IPS-18a (cell line): ENCODE data around the gene LLGL2.
A peak's percentile ranks its signal among the peaks of the same experiment; 100 is the strongest.

Experiments used
- H3K27ac ChIP-seq: one replicate; pipeline ENCODE4 v1.5.1; 2013; ENCODE audit warnings: low read length
- H3K27me3 ChIP-seq: one replicate; pipeline ENCODE4 v1.6.1; 2013; ENCODE audit warnings: mild to moderate bottlenecking, low read length; ENCODE audit not compliant: control insufficient read depth, insufficient read depth
- H3K36me3 ChIP-seq: one replicate; pipeline ENCODE4 v1.6.1; 2013; ENCODE audit warnings: low read depth, low read length; ENCODE audit not compliant: control insufficient read depth
- H3K4me1 ChIP-seq: one replicate; pipeline ENCODE4 v1.6.1; 2013; ENCODE audit warnings: low read depth, low read length; ENCODE audit not compliant: control insufficient read depth
- H3K4me3 ChIP-seq: one replicate; pipeline ENCODE4 v1.5.1; 2013; ENCODE audit warnings: low read length
- H3K9ac ChIP-seq: one replicate; pipeline ENCODE4 v1.6.1; 2013; ENCODE audit warnings: mild to moderate bottlenecking, low read length, moderate library complexity
- H3K9me3 ChIP-seq: one replicate; pipeline ENCODE4 v1.6.1; 2013; ENCODE audit warnings: low read depth, low read length; ENCODE audit not compliant: control insufficient read depth

LLGL2 gene

DNA sequence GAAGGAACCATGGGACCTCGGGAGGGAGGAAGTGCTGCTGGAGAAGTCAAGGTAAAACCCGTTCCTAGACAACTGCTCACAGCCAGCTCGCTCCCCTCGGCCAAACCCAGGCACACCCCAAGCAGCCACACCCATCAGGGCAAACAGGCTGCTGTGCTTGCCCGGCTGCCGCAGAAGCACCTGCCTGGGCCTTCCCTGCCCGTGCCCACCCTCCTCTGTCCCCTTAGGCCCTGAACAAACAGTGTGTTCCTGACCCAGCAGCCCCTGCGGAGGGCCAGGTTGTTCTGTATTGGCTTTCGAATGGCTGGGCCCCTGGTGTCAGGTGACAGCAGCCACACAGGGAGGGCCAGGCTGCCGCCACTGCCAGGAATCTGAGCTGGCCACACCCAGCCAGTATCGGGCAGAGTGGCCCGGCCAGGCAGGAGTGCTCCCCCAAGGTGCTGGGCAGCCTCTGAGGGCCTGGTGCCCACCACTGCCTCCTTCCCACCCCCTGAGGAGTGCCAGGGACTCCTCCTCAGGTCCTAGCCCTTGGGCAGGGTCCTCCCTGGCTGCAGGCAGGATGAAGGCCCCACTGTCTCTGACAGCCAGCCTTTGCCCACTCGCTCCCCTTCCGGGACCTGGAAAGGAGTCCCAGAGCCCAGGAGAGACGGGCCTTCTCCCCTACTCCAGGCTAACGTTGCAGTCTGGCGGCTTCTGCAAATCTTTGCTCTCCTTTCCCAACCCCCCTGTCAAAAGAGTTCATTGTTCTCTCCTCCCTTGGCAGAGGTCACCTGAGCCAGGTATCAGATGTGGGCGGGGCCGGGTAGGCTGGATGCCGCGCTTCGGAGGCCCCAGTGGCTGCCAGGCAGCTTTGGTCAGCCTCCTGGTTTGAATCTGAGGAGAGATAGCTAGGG is 24.0 kb downstream of the LLGL2 start:
- H3K4me3 ChIP-seq: peak overlapping the region; percentile 45
- peak overlapping the region; percentile 26 for H3K9ac ChIP-seq
- H3K27ac ChIP-seq: no peak overlapping the region
- H3K36me3 ChIP-seq: no peaks in the 10 kb centered on the region
- no peaks in the 10 kb centered on the region for H3K4me1 ChIP-seq
- H3K9me3 ChIP-seq: no peaks in the 10 kb centered on the region
- no peaks in the 10 kb centered on the region for H3K27me3 ChIP-seq

DNA sequence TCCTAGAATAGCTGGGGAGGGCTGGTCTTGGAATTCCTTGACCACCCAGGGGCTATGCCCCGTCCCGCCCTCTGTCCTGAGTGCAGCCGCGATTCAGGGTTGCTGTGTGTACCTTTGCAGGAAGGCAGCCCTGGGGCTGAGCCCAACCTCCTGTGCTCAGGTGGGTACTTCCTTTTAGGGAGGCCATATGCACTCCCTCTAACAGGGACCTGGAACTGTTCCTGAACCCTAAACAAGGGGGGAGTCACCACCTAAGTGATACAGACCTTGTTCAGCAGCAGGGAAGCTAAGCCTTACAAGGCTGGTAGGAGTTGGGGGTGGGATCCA is 24.6 kb downstream of the LLGL2 start:
- peak overlapping the region; percentile 45 for H3K4me3 ChIP-seq
- H3K36me3 ChIP-seq: no peaks in the 10 kb centered on the region
- H3K27me3 ChIP-seq: no peaks in the 10 kb centered on the region
- peak overlapping the region; percentile 26 for H3K9ac ChIP-seq
- no peak overlapping the region for H3K27ac ChIP-seq
- no peaks in the 10 kb centered on the region for H3K9me3 ChIP-seq
- no peaks in the 10 kb centered on the region for H3K4me1 ChIP-seq

DNA sequence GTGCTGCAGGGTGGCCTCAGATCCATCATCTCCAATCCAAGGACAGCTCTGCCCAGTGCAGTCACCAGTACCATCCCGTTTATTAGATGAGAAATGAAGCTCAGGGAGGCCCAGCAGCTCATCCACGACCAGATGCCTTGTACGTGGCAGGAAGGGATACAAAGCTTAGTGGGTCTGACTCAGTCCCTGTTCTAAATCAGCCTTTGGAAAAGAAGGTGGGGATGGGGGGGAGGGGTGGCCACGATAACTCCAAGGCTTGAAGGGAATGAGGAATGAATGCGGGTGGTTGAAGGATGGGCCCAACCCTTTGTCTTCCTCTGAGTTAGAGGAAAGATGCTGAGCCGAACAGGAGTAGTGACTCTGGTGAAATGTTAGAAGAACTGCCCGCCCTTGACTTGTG is 25.8 kb downstream of the LLGL2 start:
- no peak overlapping the region for H3K27ac ChIP-seq
- no peaks in the 10 kb centered on the region for H3K4me1 ChIP-seq
- no peaks in the 10 kb centered on the region for H3K27me3 ChIP-seq
- no peaks in the 10 kb centered on the region for H3K9me3 ChIP-seq
- no peak overlapping the region for H3K9ac ChIP-seq
- no peaks in the 10 kb centered on the region for H3K36me3 ChIP-seq
- H3K4me3 ChIP-seq: no peak overlapping the region

DNA sequence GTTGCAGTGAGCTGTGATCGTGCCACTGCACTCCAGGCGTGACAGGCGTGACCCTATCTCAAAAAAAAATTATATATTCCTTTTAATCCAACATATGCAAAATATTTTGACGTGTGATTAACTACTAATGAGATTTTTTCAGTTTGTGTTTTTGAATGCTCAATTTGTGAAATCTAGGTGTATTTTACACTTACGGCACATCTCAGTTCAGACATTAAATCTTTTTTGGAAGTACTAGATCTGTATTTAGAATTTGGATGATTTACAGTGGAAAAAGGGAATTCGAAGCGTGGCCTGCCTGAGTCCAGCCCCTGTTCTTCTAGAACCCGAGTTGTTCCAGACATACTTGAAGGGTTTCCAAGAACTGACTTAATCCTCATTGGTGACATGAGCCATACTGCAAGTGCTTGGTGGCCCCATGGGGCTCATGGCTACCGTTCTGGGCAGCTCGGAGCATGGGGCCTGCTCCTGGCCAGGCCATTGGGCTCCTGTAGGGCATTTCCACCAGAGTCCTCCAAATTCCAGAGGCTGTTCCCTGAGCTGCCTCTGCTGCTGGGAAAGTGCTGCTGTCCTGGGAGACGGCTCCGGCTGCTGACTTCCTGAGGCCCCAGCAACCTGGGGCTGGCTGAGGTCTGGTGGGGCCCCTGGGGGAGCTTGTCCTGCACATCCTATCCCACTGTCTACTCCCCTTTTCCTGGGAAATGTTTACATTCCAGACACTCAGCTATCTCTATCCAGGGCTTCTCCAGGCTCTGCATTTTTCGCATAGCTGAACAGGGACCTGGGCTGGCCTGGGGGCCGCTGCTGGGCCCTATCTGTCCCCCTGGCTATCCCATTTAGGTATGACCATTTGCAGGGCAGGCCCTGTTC is 27.2 kb downstream of the LLGL2 start:
- H3K9ac ChIP-seq: no peak overlapping the region
- no peak overlapping the region for H3K27ac ChIP-seq
- no peaks in the 10 kb centered on the region for H3K36me3 ChIP-seq

DNA sequence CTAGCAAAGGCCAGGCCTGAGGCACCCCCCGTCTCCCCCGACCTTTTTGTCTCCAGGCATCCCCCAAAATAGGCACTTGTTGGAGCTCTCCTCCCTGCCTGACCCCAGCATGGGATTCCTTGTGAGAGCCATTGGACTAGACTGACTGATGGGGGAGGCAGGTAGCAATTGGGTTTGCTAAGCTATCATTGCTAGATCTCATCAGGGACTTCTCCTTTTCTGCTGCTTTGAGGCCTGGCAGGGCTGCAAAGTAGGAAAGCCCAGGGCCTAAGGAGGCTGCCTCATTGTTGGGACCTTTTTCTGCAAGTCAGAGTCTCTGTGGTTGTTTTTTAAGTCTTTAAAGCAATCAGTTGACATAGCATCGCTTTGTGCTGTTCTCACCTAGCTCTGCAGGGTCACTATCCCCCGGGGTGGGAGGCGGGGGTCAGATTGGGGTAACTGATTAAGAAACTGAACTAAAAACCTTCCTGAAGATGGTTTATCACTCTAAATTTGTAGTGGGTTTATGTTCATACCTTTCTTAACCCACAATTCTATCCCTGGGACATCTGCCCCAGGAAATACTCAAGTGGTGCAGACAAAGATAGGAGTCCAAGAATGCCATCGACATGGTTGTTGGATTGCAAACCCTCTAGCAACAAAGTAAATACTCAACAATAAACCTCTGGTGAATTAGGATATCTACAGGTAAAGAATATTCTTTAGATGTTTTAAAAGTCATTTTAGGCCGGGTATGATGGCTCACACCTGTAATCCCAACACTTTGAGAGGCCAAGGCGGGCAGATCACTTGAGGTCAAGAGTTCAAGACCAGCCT is 28.0 kb downstream of the LLGL2 start:
- Histone ChIP-seq H3K9ac (no peak overlapping the region), H3K27me3 (no peaks in the 10 kb centered on the region), H3K9me3 (no peaks in the 10 kb centered on the region), H3K27ac (no peak overlapping the region), H3K4me1 (peaks cover 8% of the 10 kb centered on the region), H3K36me3 (no peaks in the 10 kb centered on the region), H3K4me3 (no peak overlapping the region)

More for the DNA sequence above, 27.2 kb downstream of the LLGL2 start:
- Histone ChIP-seq H3K4me1 (peaks cover 7% of the 10 kb centered on the region), H3K27me3 (no peaks in the 10 kb centered on the region), H3K4me3 (no peak overlapping the region), H3K9me3 (no peaks in the 10 kb centered on the region)

DNA sequence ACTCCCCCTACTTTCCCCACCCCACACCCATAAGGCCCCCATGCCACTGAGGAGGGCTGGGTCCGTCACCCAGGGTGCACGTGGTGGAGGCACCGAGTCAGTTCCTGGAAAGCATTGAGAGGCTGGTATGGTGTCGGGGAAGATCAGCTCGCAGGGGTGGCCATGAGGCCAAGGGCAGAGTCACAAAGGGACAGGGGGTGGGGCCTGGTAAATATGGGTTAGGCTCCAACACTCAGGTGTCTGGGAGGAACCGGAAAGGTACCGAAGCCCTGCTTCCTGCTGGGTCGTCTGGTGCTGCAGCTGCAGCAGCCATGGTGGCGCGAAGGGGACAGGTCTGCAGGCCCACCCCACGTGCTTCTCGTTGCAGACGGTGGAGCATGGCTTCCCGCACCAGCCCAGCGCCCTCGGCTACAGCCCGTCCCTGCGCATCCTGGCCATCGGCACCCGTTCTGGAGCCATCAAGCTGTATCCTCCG is 30.2 kb downstream of the LLGL2 start:
- Histone ChIP-seq H3K4me3 (no peak overlapping the region), H3K9me3 (no peaks in the 10 kb centered on the region), H3K27me3 (no peaks in the 10 kb centered on the region), H3K27ac (no peak overlapping the region), H3K4me1 (peaks cover 8% of the 10 kb centered on the region), H3K9ac (no peak overlapping the region), H3K36me3 (no peaks in the 10 kb centered on the region)

DNA sequence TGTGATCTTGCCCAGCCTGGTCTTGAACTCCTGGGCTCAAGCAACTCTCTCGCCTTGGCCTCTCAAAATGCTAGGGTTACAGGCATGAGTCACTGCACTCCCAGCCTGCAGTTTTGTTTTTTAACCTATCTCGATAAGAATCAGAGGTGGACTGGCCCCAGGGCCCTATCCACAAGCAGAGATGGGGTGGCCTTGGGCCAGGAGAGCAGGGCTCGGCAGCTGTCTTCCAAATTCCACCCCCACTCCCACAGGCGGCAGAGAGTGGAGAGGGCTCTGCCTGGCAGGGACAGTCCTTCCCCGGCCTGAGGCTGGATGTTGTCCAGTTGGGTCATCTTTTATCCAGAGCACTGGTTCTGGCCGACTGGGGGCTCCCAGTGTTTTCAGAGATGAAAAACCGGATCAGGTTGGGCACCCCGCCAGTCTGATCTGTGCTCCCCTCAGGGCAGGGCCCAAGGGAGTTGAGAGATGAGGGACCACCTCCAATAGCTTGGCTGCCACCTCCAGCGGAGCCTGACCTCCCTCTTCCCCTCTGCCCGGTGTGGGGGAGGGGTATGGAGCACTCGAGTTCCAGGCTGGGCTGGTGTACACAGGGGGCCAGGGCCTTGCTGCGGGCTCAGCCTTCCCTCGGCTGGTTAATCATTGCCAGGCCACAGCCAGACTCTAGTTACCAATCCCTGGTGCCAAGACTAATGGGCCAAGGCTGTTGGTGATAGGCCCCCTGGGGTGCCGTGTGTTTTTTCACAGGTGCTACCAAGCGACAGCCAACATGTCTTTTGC is 31.8 kb downstream of the LLGL2 start:
- Histone ChIP-seq H3K4me1 (peaks cover 8% of the 10 kb centered on the region), H3K4me3 (no peak overlapping the region), H3K9me3 (no peaks in the 10 kb centered on the region), H3K27ac (no peak overlapping the region), H3K9ac (no peak overlapping the region), H3K27me3 (no peaks in the 10 kb centered on the region), H3K36me3 (no peaks in the 10 kb centered on the region)

DNA sequence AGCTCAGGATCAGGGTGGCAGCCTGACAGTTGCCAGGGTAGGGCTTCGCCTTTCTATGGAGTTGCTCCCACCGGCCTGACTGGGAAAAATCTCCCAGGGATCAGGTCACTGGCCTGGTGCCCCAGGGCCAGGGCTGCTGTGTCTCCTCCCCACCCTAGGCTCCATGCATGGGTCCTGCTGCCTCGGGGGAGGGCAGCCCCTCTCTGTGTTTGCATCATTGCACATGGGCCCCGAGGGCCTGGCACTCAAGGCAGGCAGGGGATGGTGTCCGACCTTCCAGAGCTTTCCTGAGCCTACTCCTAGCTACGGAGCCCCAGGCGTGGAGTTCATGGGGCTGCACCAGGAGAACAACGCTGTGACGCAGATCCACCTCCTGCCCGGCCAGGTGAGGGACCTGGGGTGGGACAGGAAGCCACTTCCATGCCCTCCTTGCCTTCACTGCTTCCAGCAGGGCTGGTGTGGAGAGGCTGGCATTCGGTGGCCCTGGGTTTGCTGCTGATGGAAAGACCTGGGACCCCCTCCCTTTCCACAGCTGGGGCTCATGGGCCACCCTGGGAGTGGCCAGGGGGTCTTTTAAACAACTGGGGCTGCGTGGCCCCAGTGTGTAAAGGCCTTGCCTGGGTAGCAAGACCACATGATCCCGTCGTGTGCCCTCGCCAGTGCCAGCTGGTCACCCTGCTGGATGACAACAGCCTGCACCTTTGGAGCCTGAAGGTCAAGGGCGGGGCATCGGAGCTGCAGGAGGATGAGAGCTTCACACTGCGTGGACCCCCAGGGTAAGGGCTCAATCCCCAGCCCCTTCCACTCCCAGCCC is 32.6 kb downstream of the LLGL2 start:
- H3K4me1 ChIP-seq: peaks cover 8% of the 10 kb centered on the region
- H3K9ac ChIP-seq: no peak overlapping the region
- no peak overlapping the region for H3K27ac ChIP-seq
- H3K36me3 ChIP-seq: no peaks in the 10 kb centered on the region
- no peaks in the 10 kb centered on the region for H3K9me3 ChIP-seq
- no peaks in the 10 kb centered on the region for H3K27me3 ChIP-seq
- H3K4me3 ChIP-seq: no peak overlapping the region

DNA sequence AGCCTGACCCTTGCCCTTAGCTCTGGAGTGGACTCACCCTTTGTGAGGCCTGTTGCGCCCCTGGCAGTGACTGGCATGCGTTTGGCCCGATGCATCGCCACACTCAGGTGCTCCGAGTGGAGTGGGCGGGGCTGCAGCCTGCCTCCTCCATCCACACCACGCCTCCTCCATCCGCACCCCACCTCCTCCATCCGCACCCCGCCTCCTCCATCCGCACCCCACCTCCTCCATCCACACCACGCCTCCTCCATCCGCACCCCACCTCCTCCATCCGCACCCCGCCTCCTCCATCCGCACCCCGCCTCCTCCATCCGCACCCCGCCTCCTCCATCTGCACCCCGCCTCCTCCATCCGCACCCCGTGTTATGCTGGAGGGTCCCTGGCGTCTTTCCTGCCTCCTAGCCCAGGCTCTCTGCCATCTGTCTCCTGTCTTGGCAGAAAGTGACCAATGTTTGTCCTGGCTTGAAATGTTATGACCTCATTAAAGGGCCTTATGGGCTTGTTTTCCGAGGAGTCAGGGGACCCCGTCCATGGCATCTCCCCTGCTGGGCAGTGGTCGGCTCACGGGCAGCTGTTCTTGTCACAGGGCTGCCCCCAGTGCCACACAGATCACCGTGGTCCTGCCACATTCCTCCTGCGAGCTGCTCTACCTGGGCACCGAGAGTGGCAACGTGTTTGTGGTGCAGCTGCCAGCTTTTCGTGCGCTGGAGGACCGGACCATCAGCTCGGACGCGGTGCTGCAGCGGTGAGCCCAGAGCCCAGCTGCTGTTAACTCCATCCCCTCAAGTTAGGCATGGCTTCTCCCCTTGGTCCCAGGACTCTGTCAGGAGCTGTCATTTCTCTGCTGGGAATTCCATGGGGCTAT is 33.4 kb downstream of the LLGL2 start:
- no peak overlapping the region for H3K9ac ChIP-seq
- H3K27ac ChIP-seq: no peak overlapping the region
- no peaks in the 10 kb centered on the region for H3K27me3 ChIP-seq
- no peaks in the 10 kb centered on the region for H3K9me3 ChIP-seq
- H3K4me1 ChIP-seq: peaks cover 8% of the 10 kb centered on the region
- H3K36me3 ChIP-seq: peaks cover 6% of the 10 kb centered on the region
- no peak overlapping the region for H3K4me3 ChIP-seq
